GM21825 (cell line): Measurements from ENCODE around the gene OR2D2.
"Not testable (repeated sequence)": the region's sequence is repeated elsewhere in the genome, so short reads cannot be mapped to it uniquely, and the experiment has no call there.

Experiments used
- ATAC-seq: cut with Tn5 transposase; IDR thresholded peaks from one replicate; pipeline ENCODE4 v1.9.1; 2021; ENCODE audit warnings: mild to moderate bottlenecking, moderate library complexity; ENCODE audit not compliant: unreplicated experiment

Gene OR2D2

DNA sequence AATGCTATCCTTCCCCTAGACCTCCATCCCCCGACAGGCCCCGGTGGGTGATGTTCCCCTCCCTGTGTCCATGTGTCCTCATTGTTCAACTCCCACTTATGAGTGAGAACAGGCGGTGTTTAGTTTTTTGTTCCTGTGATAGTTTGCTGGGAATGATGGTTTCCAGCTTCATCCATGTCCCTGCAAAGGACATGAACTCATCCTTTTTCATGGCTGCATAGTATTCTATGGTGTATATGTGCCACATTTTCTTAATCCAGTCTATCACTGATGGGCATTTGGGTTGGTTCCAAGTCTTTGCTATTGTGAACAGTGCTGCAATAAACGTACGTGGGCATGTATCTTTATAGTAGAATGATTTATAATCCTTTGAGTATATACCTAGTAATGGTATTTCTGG is 4.6 kb downstream of the OR2D2 start:
- ATAC-seq, result not testable (repeated sequence)

DNA sequence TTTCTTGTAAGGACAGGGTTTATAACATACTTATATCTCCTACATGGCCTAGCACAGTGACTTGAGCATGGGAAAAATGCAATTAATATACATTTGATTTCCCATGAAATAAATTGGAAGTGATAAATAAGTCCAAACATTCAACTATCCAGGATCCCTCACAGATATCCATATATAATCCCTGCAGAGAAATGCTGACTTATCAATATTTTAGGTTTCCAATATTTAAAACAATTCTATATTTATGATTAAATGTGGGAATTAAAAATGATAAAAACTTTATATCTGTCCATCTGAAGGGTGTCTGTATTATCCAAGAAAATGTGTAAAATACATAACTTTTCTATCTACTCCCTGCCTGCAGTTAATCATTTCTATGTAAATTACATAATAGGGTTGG is 9.5 kb downstream of the OR2D2 start:
- no peak for ATAC-seq

DNA sequence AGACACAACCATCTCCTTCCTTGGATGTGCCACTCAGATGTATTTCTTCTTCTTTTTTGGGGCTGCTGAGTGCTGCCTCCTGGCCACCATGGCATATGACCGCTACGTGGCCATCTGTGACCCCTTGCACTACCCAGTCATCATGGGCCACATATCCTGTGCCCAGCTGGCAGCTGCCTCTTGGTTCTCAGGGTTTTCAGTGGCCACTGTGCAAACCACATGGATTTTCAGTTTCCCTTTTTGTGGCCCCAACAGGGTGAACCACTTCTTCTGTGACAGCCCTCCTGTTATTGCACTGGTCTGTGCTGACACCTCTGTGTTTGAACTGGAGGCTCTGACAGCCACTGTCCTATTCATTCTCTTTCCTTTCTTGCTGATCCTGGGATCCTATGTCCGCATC is 15.4 kb downstream of the OR2D2 start:
- ATAC-seq, result no peak

DNA sequence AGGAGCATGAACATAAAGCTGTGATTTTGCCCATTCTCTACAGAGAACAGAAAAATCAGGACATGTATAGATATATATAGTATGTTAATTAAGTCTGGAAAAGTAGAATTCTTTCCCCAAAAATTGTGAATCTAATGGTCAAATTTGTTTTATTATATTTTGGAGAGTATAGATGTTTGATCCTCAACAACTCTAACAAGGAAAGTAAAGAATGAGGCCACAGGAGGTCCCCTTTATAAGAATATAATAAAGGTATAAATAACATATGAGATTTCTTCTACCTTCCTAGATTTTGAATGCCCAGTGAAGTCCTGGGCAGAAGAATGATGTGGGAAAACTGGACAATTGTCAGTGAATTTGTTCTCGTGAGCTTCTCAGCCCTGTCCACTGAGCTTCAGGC is 16.0 kb downstream of the OR2D2 start, which contains the start of gene OR10A4:
Gene OR10A4, plus strand, starts transcription at position 301 of the 400 bp plus-strand sequence. Its CDS starts 23 bp downstream, at position 324.
- no peak for ATAC-seq

DNA sequence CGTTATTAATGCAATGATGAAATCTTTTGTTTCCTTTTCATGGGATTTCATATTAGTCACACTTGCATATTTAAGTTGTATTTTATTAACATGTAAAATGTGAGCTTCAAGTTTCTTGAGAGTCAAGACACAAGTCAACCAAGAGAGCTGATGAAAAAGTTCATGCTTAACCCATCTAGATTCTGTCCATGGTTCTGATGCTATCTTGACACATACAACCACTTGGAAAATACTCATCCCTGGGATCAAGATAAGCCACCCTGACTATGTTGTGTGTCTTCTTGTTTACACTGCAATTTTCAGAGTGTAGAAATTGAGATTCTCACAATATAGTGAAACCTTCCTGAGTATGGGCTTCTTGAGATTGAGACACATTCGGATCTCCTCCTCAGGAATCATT is 16.5 kb downstream of the OR2D2 start:
- ATAC-seq, result no peak

DNA sequence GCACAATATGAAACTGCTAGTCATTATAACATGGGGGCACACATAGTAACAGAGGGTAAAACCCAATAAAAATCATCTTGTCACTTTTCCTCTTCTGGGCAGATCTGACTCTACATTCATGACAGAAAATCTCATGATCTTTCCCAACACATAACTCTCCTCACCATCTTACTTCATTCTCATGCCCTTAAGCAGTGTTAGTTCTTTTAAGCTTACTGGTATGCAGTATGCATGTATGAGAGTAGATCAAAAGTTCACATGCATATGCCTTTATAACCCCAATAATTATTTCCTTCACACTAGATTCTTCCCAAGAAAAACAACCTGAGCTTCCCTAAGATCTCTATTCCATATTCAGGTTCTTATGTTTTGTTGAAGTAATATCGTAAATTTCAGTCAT is 21.0 kb downstream of the OR2D2 start:
- no peak for ATAC-seq

DNA sequence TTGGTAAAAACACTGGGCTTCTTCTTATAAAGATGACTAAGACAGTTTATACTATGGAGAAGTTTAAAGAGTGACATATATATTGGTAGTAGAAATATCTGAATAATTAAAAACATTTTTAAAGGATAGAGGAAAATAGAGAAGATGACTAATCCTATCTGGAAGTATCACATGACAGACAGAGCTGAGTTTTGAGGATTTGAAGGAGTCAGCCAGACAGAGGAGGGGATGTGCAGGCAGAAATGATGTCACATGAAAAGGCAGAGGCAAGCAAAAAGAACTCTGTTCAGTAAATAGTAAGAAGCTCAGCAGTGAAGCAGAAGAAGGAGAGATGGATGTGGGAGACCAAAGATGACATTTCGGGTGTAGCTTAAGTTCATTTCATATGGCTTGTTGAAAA is 27.9 kb downstream of the OR2D2 start:
- ATAC-seq, result no peak

DNA sequence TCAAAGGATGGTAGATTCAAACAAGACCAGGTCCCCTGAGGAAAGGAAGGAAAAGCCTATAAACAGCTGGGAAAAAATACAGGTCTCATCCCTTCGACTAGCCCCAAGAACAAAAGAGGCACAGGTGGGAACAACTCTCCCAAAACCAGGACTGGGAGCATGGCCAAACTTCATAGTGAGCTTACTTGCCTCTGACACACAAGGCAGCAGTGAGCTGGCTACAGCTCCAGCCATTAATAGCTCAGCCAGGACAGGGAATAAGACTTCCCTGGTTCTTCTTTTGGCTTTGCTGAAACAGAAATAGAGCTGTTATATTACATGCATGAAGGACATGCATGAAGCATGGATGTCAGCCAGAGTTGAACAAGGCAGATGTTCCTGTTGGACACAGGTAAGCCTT is 29.3 kb downstream of the OR2D2 start, which contains the start of gene OR10A2:
Gene OR10A2, plus strand, starts transcription at position 97 of the 400 bp plus-strand sequence. CDS start 6,698 bp downstream, outside the sequence.
- no peak for ATAC-seq

DNA sequence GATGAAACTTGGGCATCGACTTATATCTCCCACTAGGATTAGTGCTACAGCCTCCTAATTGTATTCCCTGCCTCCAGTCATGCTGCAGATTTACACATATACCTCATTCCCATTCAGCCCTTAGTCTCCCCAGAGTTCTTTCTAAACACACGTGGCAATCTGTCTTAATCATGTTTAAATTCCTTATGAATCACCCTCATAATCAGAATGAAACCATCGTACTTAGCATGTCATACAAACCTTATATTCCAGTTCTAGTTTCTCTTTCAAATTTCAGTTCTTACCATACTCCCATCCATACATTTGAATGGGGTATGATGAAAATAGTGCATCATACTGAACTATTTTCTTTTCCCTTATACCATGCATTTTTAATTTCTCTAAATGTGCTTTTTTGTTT is 35.4 kb downstream of the OR2D2 start:
- no peak for ATAC-seq

DNA sequence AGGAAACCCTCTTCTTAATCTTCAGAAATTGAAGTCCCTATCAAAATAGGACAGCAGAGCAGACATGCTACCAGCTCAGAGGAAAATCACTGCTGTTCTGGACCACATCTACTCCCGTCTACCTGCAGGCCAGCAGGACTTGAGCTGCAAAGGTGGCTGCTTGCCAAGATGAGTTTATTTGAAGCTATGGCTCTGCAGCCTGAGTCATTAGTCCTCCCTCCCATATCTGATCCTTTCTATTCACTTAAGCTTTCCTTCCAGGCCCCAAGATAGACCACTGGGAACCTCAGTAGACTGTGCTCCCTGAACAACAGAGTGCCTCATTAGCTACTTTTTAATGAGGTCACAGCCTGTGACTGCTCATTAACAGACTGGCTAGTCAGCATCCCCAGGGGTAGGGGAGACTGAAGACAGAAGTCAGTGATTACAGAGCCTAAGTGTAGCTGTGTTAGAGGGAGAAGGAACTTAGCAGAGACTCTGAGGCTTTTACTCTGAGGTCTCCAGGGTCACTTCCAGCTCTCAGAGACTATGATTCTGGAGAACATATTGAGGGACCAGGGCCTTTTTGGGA is 36.2 kb downstream of the OR2D2 start:
- no peak for ATAC-seq

DNA sequence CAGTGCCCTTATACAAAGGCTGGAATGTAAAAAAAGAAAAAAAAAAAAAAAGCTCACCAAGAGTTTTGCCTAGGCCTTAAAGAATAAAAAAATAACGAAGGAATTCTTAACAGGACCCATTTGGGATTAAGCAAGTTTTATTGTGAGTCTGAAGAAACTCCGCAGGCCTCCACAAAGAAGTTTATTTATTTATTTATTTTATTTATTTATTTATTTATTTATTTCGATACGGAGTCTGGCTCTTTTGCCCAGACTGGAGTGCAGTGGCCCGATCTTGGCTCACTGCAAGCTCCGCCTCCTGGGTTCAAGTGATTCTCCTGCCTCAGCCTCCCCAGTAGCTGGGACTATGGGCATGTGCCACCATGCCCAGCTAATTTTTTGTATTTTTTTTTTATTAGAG is 37.5 kb downstream of the OR2D2 start:
- not testable (repeated sequence) for ATAC-seq

DNA sequence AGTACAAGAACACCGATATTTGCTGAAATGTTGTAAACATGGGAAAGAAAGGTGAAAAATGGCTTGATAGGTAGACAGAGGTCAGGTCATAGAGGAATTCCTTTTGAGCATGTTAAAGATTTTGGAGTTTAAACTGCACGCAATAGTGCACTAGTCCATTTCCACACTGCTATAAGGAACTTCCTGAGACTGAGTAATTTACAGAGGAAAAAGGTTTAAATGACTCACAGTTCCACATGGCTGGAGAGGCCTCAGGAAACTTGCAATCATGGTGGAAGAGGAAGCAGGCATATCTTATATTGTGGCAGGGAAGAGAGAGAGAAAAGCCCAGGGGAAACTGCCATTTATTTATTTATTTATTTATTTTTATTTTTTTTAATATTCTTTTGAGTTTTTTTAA is 41.8 kb downstream of the OR2D2 start:
- no peak for ATAC-seq

DNA sequence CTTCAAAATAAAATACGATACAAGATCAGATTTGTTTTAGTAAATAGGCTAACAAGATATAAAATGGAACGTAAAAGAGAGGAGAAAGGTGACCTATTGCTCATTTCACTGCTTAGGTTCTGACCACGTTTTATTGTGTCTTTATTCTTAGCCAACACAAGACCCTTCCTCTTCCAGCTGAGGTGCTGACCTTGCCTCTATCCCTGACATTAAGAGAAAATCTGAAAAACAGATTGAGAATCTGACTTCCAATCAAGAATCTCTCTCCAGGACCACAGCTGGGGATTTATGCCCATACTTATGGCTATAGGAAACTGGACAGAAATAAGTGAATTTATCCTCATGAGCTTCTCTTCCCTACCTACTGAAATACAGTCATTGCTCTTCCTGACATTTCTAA is 46.9 kb downstream of the OR2D2 start, which contains the start of gene OR10A5:
Gene OR10A5, plus strand, starts transcription at position 301 of the 400 bp plus-strand sequence. Its CDS starts 0 bp downstream, at position 301.
- ATAC-seq, result no peak

DNA sequence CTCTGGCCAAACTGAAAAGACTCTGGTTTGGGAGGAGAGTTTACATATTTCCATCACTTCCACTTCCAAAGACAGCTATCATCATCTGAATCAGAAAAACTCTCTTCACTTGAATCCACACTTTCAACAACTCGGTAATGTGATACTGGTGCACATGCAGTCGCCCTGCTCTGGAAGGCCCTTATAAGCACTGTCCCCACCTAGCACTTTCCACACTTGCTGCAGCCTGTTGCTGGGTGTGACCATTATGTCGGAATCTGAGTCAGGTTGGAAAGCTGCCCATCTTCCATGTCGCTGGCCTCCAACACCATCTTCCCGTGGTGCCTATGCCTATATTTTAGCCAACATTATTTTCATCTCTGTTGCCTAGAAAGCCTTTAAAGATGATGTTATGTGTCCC is 47.9 kb downstream of the OR2D2 start:
- ATAC-seq, result no peak

DNA sequence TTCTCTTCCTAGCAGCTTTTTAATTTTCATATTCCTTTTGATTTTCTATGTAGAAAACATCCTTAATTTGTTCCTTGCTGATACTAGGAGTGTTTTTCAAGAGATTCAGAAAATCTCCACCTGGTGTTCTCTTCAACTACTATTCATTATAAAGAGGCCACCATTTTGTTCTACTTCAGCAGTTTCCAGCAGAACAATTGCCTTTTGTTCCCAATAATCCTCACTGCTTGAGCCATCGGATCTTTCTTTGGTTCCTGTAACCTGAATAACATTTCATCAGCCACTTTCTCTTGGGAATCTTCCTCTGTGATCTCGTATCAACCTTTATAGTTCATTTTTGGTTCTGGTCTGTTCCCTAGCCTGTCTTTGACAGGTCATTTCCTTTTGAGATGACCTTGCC is 48.6 kb downstream of the OR2D2 start:
- ATAC-seq, result no peak

DNA sequence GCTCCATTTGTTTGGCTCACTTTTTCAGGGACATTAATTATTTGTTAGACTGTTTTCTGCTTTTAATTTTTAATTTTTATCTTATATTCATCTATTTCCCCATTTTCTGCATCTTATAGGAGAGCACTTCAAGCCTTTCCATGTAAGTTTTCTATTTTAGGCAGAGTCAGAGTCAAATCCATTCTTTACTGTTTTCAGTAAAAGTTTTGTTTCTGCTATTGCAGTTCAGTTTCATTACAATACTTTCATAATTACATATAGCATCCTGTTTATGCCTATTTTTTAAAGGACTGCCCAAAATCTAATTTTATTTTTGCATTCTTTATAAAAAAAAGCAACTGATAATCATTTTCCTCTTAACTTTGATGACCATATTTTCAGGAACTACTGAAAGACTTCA is 50.6 kb downstream of the OR2D2 start:
- ATAC-seq, result no peak
